ENCODE measurements around the gene ZNF536.

ZNF536 gene

GRCh38 chr19:30598688-30599087, 226.5 kb downstream of the ZNF536 start:
- TF ChIP-seq, protein P1, sequence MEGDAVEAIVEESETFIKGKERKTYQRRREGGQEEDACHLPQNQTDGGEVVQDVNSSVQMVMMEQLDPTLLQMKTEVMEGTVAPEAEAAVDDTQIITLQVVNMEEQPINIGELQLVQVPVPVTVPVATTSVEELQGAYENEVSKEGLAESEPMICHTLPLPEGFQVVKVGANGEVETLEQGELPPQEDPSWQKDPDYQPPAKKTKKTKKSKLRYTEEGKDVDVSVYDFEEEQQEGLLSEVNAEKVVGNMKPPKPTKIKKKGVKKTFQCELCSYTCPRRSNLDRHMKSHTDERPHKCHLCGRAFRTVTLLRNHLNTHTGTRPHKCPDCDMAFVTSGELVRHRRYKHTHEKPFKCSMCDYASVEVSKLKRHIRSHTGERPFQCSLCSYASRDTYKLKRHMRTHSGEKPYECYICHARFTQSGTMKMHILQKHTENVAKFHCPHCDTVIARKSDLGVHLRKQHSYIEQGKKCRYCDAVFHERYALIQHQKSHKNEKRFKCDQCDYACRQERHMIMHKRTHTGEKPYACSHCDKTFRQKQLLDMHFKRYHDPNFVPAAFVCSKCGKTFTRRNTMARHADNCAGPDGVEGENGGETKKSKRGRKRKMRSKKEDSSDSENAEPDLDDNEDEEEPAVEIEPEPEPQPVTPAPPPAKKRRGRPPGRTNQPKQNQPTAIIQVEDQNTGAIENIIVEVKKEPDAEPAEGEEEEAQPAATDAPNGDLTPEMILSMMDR (IDR thresholded peaks at IDR 0.05; ENCODE audit: borderline replicate concordance, control extremely low read depth, extremely low read depth, insufficient read depth, missing control alignments), result no peak
- no peak for DNase-seq (ENCODE audit: low spot score)
- in situ Hi-C loops (cut with MboI; ENCODE audit: low sequenced_read_pairs, unreplicated experiment), result no loop called here

GRCh38 chr19:30602661-30603350, 230.6 kb downstream of the ZNF536 start:
- in situ Hi-C loops (cut with MboI; ENCODE audit: low sequenced_read_pairs, unreplicated experiment), result no loop called here
- TF ChIP-seq, protein P1 (IDR thresholded peaks at IDR 0.05; ENCODE audit: borderline replicate concordance, control extremely low read depth, extremely low read depth, insufficient read depth, missing control alignments), result no peak
- no peak for DNase-seq (ENCODE audit: low spot score)

GRCh38 chr19:30604657-30605056, 232.5 kb downstream of the ZNF536 start:
- DNase-seq (ENCODE audit: low spot score), result no peak
- in situ Hi-C loops (cut with MboI; ENCODE audit: low sequenced_read_pairs, unreplicated experiment), result no loop called here
- TF ChIP-seq, protein P1 (IDR thresholded peaks at IDR 0.05; ENCODE audit: borderline replicate concordance, control extremely low read depth, extremely low read depth, insufficient read depth, missing control alignments), result no peak

DNA sequence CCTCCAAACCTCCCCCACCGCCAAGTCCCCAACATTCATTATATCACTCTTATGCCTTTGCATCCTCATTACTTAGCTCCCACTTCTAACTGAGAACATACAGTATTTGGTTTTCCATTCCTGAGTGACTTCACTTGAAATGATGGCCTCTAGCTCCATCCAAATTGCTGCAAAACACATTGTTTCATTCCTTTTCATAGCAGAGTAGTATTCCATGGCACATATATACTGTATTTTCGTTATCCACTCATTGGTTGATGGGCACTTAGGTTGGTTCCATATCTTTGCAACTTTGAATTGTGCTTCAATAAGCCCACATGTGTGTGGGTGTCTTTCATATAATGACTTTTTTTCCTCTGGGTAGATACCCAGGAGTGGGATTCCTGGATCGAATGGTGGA, 233.1 kb downstream of the ZNF536 start:
- no peak for DNase-seq (ENCODE audit: low spot score)
- in situ Hi-C loops (cut with MboI; ENCODE audit: low sequenced_read_pairs, unreplicated experiment), result no loop called here

GRCh38 chr19:30606114-30607050, 234.2 kb downstream of the ZNF536 start:
- in situ Hi-C loops (cut with MboI; ENCODE audit: low sequenced_read_pairs, unreplicated experiment), result no loop called here
- DNase-seq (ENCODE audit: low spot score), result no peak
- TF ChIP-seq, protein P1 (IDR thresholded peaks at IDR 0.05; ENCODE audit: borderline replicate concordance, control extremely low read depth, extremely low read depth, insufficient read depth, missing control alignments), result no peak

More for the DNA sequence above, 233.1 kb downstream of the ZNF536 start:
- TF ChIP-seq, protein P1 (IDR thresholded peaks at IDR 0.05; ENCODE audit: borderline replicate concordance, control extremely low read depth, extremely low read depth, insufficient read depth, missing control alignments), result no peak
